SK-N-MC (cell line): Measurements from ENCODE around the gene ACOXL.

Experiments used
- DNase-seq: peaks from one replicate; pipeline ENCODE4 v3.0.0-alpha.2; 2011; ENCODE audit warnings: low read depth, low spot score
- H3K27ac ChIP-seq: fragments of 200-600 bp; sonication (generic); 2 replicates; pipeline ENCODE4 v1.5.1; 2016; ENCODE audit warnings: mixed run types
- H3K36me3 ChIP-seq: fragments of 200-600 bp; sonication (generic); 2 replicates; pipeline ENCODE4 v1.6.1; 2017; ENCODE audit warnings: antibody characterized with exemption, low read length, mixed read lengths; ENCODE audit not compliant: insufficient read depth
- H3K4me3 ChIP-seq: fragments of 200-600 bp; sonication (generic); 2 replicates; pipeline ENCODE4 v1.5.1; 2016
- H3K9ac ChIP-seq: fragments of 200-600 bp; sonication (generic); 2 replicates; pipeline ENCODE4 v1.8.0; 2017; ENCODE audit warnings: mixed run types, mixed read lengths; ENCODE audit not compliant: insufficient read length
- H3K9me3 ChIP-seq: fragments of 200-600 bp; sonication (generic); 2 replicates; pipeline ENCODE4 v1.6.1; 2017; ENCODE audit warnings: low read depth, mild to moderate bottlenecking, antibody characterized with exemption, low read length, moderate library complexity, mixed read lengths
- EZH2 ChIP-seq: fragments of 200-600 bp; sonication (generic); IDR thresholded peaks from one replicate; pipeline ENCODE4 v1.6.1; 2017; ENCODE audit warnings: antibody characterized with exemption
- FOXP2 ChIP-seq: optimal IDR thresholded peaks from 2 replicates; pipeline ENCODE3; 2011; ENCODE audit warnings: mild to moderate bottlenecking, moderate library complexity; ENCODE audit not compliant: insufficient read depth; ENCODE audit errors: extremely low read length, control extremely low read depth
- POLR2AphosphoS5 ChIP-seq: IDR thresholded peaks from 2 replicates; pipeline ENCODE4 v1.6.1; 2012; ENCODE audit warnings: mild to moderate bottlenecking, low read depth, low read length, borderline replicate concordance

ACOXL gene

DNA sequence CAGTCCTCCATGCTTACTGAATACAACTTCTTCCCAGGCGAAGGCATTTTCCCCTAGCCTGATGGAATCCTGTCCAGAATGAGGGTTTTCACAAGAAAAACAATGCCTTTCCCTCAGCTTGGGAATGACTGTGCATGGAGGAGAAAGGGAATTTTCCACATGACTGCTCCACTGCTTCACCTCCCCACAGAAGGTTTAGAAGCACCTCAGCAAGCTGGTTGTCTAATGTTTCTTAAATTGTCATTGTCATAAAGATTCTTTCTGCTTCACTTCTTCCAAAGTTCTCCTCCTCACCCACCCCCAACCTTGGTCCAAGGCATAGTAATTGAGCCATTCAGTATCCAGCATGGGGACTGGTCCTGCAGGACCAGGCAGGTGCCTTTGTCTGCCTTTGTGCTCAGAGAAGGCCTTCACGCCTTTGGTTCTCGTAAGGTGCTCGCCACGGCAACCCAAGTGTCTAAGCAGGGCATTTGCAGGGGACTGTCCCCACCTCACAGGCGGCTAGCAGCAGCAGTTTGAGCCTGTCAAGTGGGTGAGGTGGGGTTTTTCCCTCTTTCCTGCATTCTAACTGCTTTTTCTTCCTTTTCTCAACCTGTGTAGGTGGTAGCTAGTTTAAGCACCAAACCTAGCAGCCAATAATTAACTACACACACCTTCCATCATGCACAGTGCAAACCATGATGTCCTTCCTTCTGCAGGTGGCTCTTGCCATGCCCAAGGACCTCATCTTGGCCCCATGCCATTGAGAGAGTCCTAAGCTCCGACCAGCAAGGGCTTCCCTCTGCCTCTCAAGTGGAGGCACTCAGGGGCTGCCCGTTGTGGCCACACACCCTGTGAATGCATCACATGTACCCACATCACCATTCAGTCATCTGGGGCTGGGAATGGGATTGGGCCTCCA, 322.7 kb downstream of the ACOXL start:
- Histone ChIP-seq H3K36me3 (no peaks in the 10 kb centered on the region), H3K4me3 (no peak overlapping the region), H3K27ac (no peak overlapping the region), H3K9me3 (no peaks in the 10 kb centered on the region), H3K9ac (no peak overlapping the region)
- TF ChIP-seq POLR2AphosphoS5 (no peak), FOXP2 (no peak), EZH2 (no peak)
- DNase-seq, result no peak

DNA sequence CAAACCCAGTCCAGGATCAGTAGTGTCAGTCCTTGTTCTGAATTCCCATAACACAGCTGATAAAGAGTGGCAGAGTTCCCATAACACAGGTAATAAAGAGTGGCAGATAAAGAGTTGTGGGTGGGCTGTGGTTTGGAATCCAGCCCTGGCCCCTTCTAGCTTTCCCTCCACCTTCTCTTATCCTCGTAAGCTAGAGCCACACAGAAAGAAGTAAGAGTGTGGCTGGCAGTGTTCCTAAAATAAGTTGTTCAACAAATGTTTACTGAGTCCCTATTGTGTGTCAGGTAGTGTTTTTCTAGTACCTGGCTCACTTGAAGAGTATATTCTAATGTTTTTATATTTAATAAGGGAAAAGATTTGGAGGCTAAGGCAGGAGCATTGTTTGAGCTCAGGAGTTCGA, 323.4 kb downstream of the ACOXL start:
- Histone ChIP-seq H3K9me3 (no peaks in the 10 kb centered on the region), H3K36me3 (no peaks in the 10 kb centered on the region), H3K27ac (no peak overlapping the region), H3K9ac (no peak overlapping the region), H3K4me3 (no peak overlapping the region)
- DNase-seq, result no peak
- no peak for TF ChIP-seq POLR2AphosphoS5
- no peak for TF ChIP-seq EZH2
- no peak for TF ChIP-seq FOXP2

DNA sequence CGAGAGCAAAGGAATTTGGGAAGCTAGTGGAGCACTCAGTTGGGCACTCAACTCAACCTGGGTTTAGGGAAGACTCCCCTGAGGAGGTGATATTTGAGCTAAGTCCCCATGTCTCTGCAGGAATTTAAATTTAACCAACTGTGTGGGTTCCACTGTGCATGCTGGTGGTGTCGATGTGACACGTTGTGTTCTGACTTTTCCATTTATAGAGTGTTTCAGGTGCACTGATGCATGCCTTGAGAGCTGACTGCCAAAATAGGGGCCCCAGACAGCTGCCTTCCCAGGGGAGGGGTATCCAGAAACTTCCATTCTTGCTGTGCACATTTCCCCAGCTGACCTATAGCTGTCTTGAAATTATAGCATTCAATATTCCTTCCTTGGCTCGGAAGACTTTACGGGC, 324.7 kb downstream of the ACOXL start:
- H3K4me3 ChIP-seq, result no peak overlapping the region
- TF ChIP-seq EZH2 (no peak), FOXP2 (no peak), POLR2AphosphoS5 (no peak)
- no peaks in the 10 kb centered on the region for H3K36me3 ChIP-seq
- H3K9ac ChIP-seq, result no peak overlapping the region
- H3K9me3 ChIP-seq, result no peaks in the 10 kb centered on the region
- H3K27ac ChIP-seq, result no peak overlapping the region
- DNase-seq, result no peak

DNA sequence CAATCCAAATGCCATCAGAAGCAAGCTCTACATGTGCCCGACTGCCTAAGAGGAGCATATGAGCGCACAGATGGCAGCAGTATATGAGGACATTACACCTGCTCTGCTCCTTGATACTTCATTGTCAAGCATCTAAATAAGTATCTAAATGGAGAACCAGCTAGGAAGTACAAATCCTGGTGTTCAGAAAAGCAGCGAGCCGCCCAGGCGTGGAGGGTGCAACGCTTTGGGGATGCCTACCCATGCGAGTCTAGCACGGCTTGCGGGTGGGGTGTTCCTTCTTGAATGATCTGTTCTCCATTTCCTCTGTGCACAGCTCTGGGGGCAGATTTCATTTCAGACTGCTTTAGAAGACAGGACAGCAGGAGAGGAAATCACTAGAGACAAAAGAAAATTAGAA, 325.3 kb downstream of the ACOXL start:
- Histone ChIP-seq H3K4me3 (no peak overlapping the region), H3K27ac (no peak overlapping the region), H3K36me3 (no peaks in the 10 kb centered on the region), H3K9me3 (no peaks in the 10 kb centered on the region), H3K9ac (no peak overlapping the region)
- DNase-seq, result no peak
- TF ChIP-seq POLR2AphosphoS5 (no peak), EZH2 (no peak), FOXP2 (no peak)

DNA sequence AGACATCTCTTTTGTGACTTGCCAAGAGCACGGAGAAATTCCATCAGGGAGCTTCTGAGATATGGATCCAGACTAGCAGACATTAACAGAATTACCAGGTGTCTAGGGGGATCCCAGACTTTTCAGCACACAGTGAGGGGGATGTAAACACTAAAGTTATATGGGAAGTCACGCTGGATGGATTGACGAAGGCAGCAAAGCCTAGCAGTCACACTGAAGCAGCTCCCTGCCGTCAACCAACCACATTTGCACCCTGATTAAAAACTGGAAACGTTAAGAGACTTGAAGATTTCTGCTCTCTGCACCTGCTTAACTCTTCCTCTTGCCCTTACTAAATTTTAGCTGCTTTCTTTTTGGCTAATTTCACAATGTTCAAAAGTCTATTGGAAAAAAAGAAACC, 325.9 kb downstream of the ACOXL start:
- DNase-seq, result no peak
- Histone ChIP-seq H3K4me3 (no peak overlapping the region), H3K27ac (no peak overlapping the region), H3K9ac (no peak overlapping the region), H3K36me3 (no peaks in the 10 kb centered on the region), H3K9me3 (no peaks in the 10 kb centered on the region)
- TF ChIP-seq POLR2AphosphoS5, result no peak
- TF ChIP-seq FOXP2, result no peak
- TF ChIP-seq EZH2, result no peak

DNA sequence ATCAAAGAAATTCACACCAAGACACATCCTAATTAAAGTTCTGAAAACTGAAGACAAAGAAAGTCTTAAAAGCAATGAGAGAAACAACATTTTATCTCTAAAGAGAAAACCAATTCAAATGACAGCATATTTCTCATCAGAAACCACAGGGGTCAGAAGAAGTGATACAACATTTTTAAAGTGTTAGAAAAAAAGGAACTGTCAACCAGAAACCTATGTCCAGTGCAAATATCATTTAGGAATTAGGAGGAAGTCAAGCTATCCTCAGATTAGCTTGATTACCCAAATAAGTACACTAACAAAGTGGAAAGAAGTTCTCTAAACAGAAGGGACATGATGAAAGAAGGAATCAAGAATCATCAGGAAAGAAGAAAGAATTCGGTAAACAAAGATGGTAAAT, 328.8 kb downstream of the ACOXL start:
- DNase-seq, result no peak
- TF ChIP-seq POLR2AphosphoS5 (no peak), FOXP2 (no peak), EZH2 (no peak)
- Histone ChIP-seq H3K4me3 (no peak overlapping the region), H3K36me3 (no peaks in the 10 kb centered on the region), H3K9me3 (no peaks in the 10 kb centered on the region), H3K9ac (no peak overlapping the region), H3K27ac (no peak overlapping the region)

DNA sequence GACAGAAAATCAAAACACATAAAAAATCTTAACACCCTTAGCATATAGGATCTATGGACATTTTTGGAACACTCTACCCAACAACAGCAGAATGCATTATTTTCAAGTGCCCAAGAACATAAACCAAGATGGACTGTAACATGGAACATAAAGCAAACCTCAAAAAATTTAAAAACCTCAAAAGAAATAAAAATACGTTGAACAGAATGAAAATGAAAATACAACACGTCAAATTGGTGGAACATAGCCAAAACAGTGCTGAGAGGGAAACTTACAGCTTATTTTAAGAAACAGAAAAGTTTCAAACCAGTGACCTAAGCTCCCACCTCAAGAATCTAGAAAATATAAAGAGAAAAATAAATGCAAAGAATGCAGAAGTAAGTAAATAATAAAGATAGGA, 330.0 kb downstream of the ACOXL start:
- Histone ChIP-seq H3K4me3 (no peak overlapping the region), H3K27ac (no peak overlapping the region), H3K36me3 (no peaks in the 10 kb centered on the region), H3K9me3 (no peaks in the 10 kb centered on the region), H3K9ac (no peak overlapping the region)
- DNase-seq, result no peak
- TF ChIP-seq POLR2AphosphoS5, result no peak
- TF ChIP-seq EZH2, result no peak
- no peak for TF ChIP-seq FOXP2

DNA sequence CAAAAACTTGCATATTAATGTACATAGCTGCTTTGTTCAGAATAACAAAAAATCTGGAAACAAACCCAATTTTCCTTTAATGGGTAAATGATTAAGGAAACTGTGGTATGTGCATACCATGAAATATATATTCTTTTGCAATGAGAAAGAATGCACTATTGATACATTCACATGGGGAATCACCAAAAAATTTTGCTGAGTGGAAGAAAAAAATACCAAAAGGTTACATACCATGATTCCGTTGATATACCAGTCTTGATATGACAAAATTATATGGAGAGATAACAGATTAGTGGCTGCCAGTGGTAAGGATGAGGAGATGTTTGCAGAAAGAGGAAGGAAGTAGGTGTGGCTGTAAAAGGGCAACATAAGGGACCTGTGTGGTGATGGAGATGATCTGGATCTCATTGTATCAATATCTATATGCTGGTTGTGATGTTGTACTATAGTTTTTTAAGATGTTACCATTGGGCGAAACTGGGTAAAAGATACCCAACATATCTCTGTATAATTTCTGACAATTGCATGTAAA, 333.8 kb downstream of the ACOXL start:
- no peak overlapping the region for H3K4me3 ChIP-seq
- DNase-seq, result no peak
- H3K9me3 ChIP-seq, result no peaks in the 10 kb centered on the region
- TF ChIP-seq EZH2, result no peak
- no peak for TF ChIP-seq FOXP2
- no peak for TF ChIP-seq POLR2AphosphoS5
- no peak overlapping the region for H3K27ac ChIP-seq
- H3K36me3 ChIP-seq, result no peaks in the 10 kb centered on the region
- H3K9ac ChIP-seq, result no peak overlapping the region

DNA sequence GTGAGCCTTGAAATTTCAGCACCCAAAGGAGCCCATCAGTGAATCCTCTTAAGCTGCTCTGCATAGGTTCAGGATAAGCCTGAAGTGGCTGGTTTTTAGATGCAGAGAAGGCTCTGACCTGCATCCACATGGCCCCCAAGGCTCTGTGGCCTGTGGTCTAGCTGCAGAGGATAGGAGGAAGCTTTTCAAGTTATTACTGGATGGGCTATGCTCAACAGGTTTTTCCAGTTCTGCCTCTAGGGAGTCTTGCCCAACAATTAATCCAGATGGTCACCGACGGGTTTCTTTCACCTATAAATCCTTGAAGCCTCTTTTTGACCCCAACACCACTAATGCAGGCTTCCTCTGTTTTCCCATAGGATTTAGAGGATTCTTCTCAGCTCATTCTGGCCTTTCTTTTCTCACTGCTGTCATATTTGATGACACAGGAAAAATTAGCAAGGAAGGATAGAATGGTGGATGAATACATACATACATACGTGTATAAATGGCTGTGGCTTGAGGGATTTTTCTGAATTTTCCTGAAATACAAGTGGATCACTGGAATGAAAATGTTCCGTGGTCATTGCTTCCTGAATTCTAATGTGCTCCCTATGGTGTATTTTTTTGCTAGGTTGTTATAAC, 336.2 kb downstream of the ACOXL start:
- DNase-seq, result no peak
- H3K9ac ChIP-seq, result no peak overlapping the region
- H3K9me3 ChIP-seq, result no peaks in the 10 kb centered on the region
- no peaks in the 10 kb centered on the region for H3K36me3 ChIP-seq
- no peak overlapping the region for H3K4me3 ChIP-seq
- H3K27ac ChIP-seq, result no peak overlapping the region
- TF ChIP-seq FOXP2, result no peak
- TF ChIP-seq EZH2, result no peak
- no peak for TF ChIP-seq POLR2AphosphoS5
